AG04450 (cell line): Measurements from ENCODE around the gene GRM4. TPM values are rescaled to one million over a fixed set of nuclear protein-coding genes. Genes with fewer than 3 reads are reported as not detected.

Source experiments
- CTCF ChIA-PET: fragments of 300-600, 350-600 bp; formaldehyde crosslinking; extraction: SDS; loops from one replicate; lab custom pipeline; 2022; ENCODE audit warnings: antibody characterized with exemption, inconsistent platforms; lab: Charles Lee
- POLR2A ChIA-PET: fragments of 350-600 bp; formaldehyde crosslinking; extraction: SDS; loops from one replicate; lab custom pipeline; 2021; ENCODE audit warnings: antibody characterized with exemption, inconsistent platforms; lab: Yijun Ruan, JAX
- DNase-seq: peaks from one replicate; pipeline ENCODE4 v3.0.0-alpha.2; 2011; ENCODE audit warnings: low read depth, low spot score
- H3K27ac ChIP-seq: one replicate; pipeline ENCODE4 v1.5.1; 2012; ENCODE audit warnings: low read depth, low read length, control low read depth
- H3K27me3 ChIP-seq: one replicate; pipeline ENCODE4 v1.6.0; 2012; ENCODE audit warnings: low read length; ENCODE audit not compliant: control insufficient read depth, insufficient read depth
- H3K4me3 ChIP-seq: 2 replicates; pipeline ENCODE4 v1.5.1; 2011; ENCODE audit warnings: mild to moderate bottlenecking, low read depth, low read length, control low read depth
- H3K9me3 ChIP-seq: 2 replicates; pipeline ENCODE4 v1.5.1; 2012; ENCODE audit warnings: low read length; ENCODE audit not compliant: control insufficient read depth, insufficient read depth
- polyA plus RNA-seq: library from polyadenylated mRNA; depleted of rRNA; stranded (reverse); fragments of >200 nt; gene quantifications from 2 replicates; pipeline ENCODE4 v1.2.3, GENCODE V29; 2011
- TF ChIP-seq, protein P1 (sequence below): IDR thresholded peaks from 2 replicates; pipeline ENCODE4 v1.5.1; 2011; ENCODE audit warnings: low read depth, low read length, control low read depth, inconsistent platforms

GRM4 gene
- polyA plus RNA-seq, 1 experiment, result not detected

- Histone ChIP-seq H3K27ac (no peak overlapping the region), H3K27me3 (peaks cover 45% of the 10 kb centered on the region), H3K4me3 (no peak overlapping the region), H3K9me3 (no peaks in the 10 kb centered on the region)
- DNase-seq, result no peak
- TF ChIP-seq, protein P1, sequence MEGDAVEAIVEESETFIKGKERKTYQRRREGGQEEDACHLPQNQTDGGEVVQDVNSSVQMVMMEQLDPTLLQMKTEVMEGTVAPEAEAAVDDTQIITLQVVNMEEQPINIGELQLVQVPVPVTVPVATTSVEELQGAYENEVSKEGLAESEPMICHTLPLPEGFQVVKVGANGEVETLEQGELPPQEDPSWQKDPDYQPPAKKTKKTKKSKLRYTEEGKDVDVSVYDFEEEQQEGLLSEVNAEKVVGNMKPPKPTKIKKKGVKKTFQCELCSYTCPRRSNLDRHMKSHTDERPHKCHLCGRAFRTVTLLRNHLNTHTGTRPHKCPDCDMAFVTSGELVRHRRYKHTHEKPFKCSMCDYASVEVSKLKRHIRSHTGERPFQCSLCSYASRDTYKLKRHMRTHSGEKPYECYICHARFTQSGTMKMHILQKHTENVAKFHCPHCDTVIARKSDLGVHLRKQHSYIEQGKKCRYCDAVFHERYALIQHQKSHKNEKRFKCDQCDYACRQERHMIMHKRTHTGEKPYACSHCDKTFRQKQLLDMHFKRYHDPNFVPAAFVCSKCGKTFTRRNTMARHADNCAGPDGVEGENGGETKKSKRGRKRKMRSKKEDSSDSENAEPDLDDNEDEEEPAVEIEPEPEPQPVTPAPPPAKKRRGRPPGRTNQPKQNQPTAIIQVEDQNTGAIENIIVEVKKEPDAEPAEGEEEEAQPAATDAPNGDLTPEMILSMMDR, result no peak
- ChIA-PET POLR2A (interaction anchor here (0.5 kb wide), 1 partner anchor 10 kb away, joined by 4 read pairs; no protein-coding TSS in a partner anchor), CTCF (no interaction called here)
These were observed 167.3 kb downstream of the GRM4 start for GRCh38 chr6:33978412-33979150.

GRCh38 chr6:33977606-33978411 lies 168.1 kb downstream of the GRM4 start:
- no peak overlapping the region for H3K27ac ChIP-seq
- peaks cover 2% of the 10 kb centered on the region; the same call in 1 of the 2 replicates for H3K9me3 ChIP-seq
- ChIA-PET POLR2A (no interaction called here), CTCF (no interaction called here)
- H3K4me3 ChIP-seq, result no peak overlapping the region
- peaks cover 47% of the 10 kb centered on the region for H3K27me3 ChIP-seq
- DNase-seq, result no peak
- TF ChIP-seq, protein P1, result no peak

GRCh38 chr6:33976437-33977360 lies 169.2 kb downstream of the GRM4 start:
- TF ChIP-seq, protein P1, result no peak
- POLR2A ChIA-PET, result no interaction called here

GRCh38 chr6:33975661-33976436 lies 170.0 kb downstream of the GRM4 start:
- Histone ChIP-seq H3K9me3 (peaks cover 3% of the 10 kb centered on the region; the same call in 1 of the 2 replicates), H3K27ac (no peak overlapping the region), H3K4me3 (no peak overlapping the region), H3K27me3 (peaks cover 56% of the 10 kb centered on the region)
- TF ChIP-seq, protein P1, result no peak
- POLR2A ChIA-PET, result no interaction called here
- CTCF ChIA-PET, result no interaction called here
- no peak for DNase-seq

More at GRCh38 chr6:33976437-33977360, 169.2 kb downstream of the GRM4 start:
- CTCF ChIA-PET, result no interaction called here
- Histone ChIP-seq H3K27me3 (peaks cover 52% of the 10 kb centered on the region), H3K4me3 (no peak overlapping the region), H3K9me3 (peaks cover 3% of the 10 kb centered on the region; the same call in 1 of the 2 replicates), H3K27ac (no peak overlapping the region)
- no peak for DNase-seq
